Spinal cord (tissue), 10 donors: ENCODE data around the gene PGM1. TPM values are rescaled to one million over a fixed set of nuclear protein-coding genes. Genes with fewer than 3 reads are reported as not detected.
A peak's percentile ranks its signal among the peaks of the same experiment; 100 is the strongest.

Experiments
- DNase-seq, 6 donors: peaks; one replicate each; pipeline versions ENCODE4 v3.0.0 to v3.0.0-alpha.2; 2013 to 2015; ENCODE audit warnings: low spot score in 6 of 6, low read depth in 4 of 6
- H3K27ac ChIP-seq: one replicate; pipeline ENCODE4 v1.5.1; 2013; ENCODE audit warnings: low read depth, low read length, control low read depth
- H3K27me3 ChIP-seq: one replicate; pipeline ENCODE4 v1.6.1; 2013; ENCODE audit warnings: low read length; ENCODE audit not compliant: control insufficient read depth, insufficient read depth
- H3K36me3 ChIP-seq: one replicate; pipeline ENCODE4 v1.6.1; 2013; ENCODE audit warnings: low read length; ENCODE audit not compliant: control insufficient read depth, insufficient read depth
- H3K4me1 ChIP-seq: one replicate; pipeline ENCODE4 v1.6.1; 2013; ENCODE audit warnings: low read length; ENCODE audit not compliant: control insufficient read depth, insufficient read depth
- H3K4me3 ChIP-seq: one replicate; pipeline ENCODE4 v1.5.1; 2013; ENCODE audit warnings: low read depth, low read length, control low read depth
- H3K9me3 ChIP-seq: one replicate; pipeline ENCODE4 v1.6.1; 2013; ENCODE audit warnings: low read length; ENCODE audit not compliant: control insufficient read depth, insufficient read depth
- WGBS: methylation state at CpG from one replicate; pipeline ENCODE4 v1.1.5; 2013; ENCODE audit warnings: missing lambda C conversion rate; ENCODE audit not compliant: insufficient coverage; 5-methylcytosine and 5-hydroxymethylcytosine counted together
- polyA plus RNA-seq, 2 donors: library from polyadenylated mRNA; unstranded; fragments of 120-200 nt; gene quantifications; one replicate each; pipeline ENCODE4 v1.2.1, GENCODE V29; 2013; ENCODE audit not compliant: insufficient read length in 2 of 2
- total RNA-seq, 2 donors: library from RNA; depleted of rRNA in 1 of 2; stranded (reverse); fragments of 120-200 nt in 1 of 2; fragments of >200 nt in 1 of 2; gene quantifications; one replicate each; pipeline versions ENCODE4 v1.2.3 to v1.2.4, GENCODE V29; 2013 to 2014
- donor health status: healthy.

The PGM1 gene
- total and polyA plus RNA-seq, 4 donors: 41.3 to 58.3 (median 47.9) TPM

GRCh38 chr1:63678200-63678599, 85.0 kb downstream of the PGM1 start:
- 20% methylated on average over 1 of the region's 1 CpG for WGBS
- H3K4me3 ChIP-seq: no peak overlapping the region
- H3K4me1 ChIP-seq: peaks cover 4% of the 10 kb centered on the region
- H3K36me3 ChIP-seq: no peaks in the 10 kb centered on the region
- no peak for DNase-seq
- H3K9me3 ChIP-seq: no peaks in the 10 kb centered on the region
- H3K27ac ChIP-seq: no peak overlapping the region
- no peaks in the 10 kb centered on the region for H3K27me3 ChIP-seq

GRCh38 chr1:63679076-63679475, 85.9 kb downstream of the PGM1 start:
- peaks cover 4% of the 10 kb centered on the region for H3K4me1 ChIP-seq
- H3K27ac ChIP-seq: no peak overlapping the region
- 83% methylated on average over 1 of the region's 2 CpGs for WGBS
- H3K36me3 ChIP-seq: no peaks in the 10 kb centered on the region
- H3K27me3 ChIP-seq: no peaks in the 10 kb centered on the region
- H3K4me3 ChIP-seq: no peak overlapping the region
- H3K9me3 ChIP-seq: no peaks in the 10 kb centered on the region
- DNase-seq: no peak

- Histone ChIP-seq H3K9me3 (no peaks in the 10 kb centered on the region), H3K36me3 (no peaks in the 10 kb centered on the region), H3K4me3 (no peak overlapping the region), H3K27ac (no peak overlapping the region), H3K4me1 (peaks cover 4% of the 10 kb centered on the region), H3K27me3 (no peaks in the 10 kb centered on the region)
- no peak for DNase-seq
- WGBS: no CpG with 5 or more reads among the region's 3 CpGs
Measured at GRCh38 chr1:63679589-63679988, 86.4 kb downstream of the PGM1 start.

GRCh38 chr1:63682936-63683335, 89.7 kb downstream of the PGM1 start:
- H3K27ac ChIP-seq: no peak overlapping the region
- DNase-seq: no peak
- H3K4me1 ChIP-seq: no peaks in the 10 kb centered on the region
- 77% methylated on average over 3 of the region's 5 CpGs for WGBS
- H3K4me3 ChIP-seq: no peak overlapping the region
- no peaks in the 10 kb centered on the region for H3K9me3 ChIP-seq
- no peaks in the 10 kb centered on the region for H3K27me3 ChIP-seq
- no peaks in the 10 kb centered on the region for H3K36me3 ChIP-seq

GRCh38 chr1:63683759-63684158, 90.5 kb downstream of the PGM1 start:
- Histone ChIP-seq H3K4me1 (no peaks in the 10 kb centered on the region), H3K9me3 (no peaks in the 10 kb centered on the region), H3K27ac (no peak overlapping the region), H3K27me3 (no peaks in the 10 kb centered on the region), H3K4me3 (no peak overlapping the region), H3K36me3 (no peaks in the 10 kb centered on the region)
- DNase-seq: no peak
- WGBS: 100% methylated on average over 2 of the region's 3 CpGs

GRCh38 chr1:63686696-63687095, 93.5 kb downstream of the PGM1 start:
- Histone ChIP-seq H3K4me3 (no peak overlapping the region), H3K9me3 (no peaks in the 10 kb centered on the region), H3K27ac (no peak overlapping the region), H3K27me3 (no peaks in the 10 kb centered on the region), H3K4me1 (no peaks in the 10 kb centered on the region), H3K36me3 (no peaks in the 10 kb centered on the region)
- no peak for DNase-seq
- 95% methylated on average over 1 of the region's 1 CpG for WGBS

- Histone ChIP-seq H3K4me1 (no peaks in the 10 kb centered on the region), H3K4me3 (no peak overlapping the region), H3K27ac (no peak overlapping the region), H3K36me3 (no peaks in the 10 kb centered on the region), H3K9me3 (no peaks in the 10 kb centered on the region), H3K27me3 (no peaks in the 10 kb centered on the region)
- no peak for DNase-seq
- 100% methylated on average over 4 of the region's 6 CpGs for WGBS
Measured at GRCh38 chr1:63688302-63688890, 95.2 kb downstream of the PGM1 start.

GRCh38 chr1:63690966-63691700, 97.9 kb downstream of the PGM1 start:
- 90% methylated on average over 2 of the region's 6 CpGs for WGBS

GRCh38 chr1:63691701-63692425, 98.7 kb downstream of the PGM1 start:
- Histone ChIP-seq H3K27me3 (no peaks in the 10 kb centered on the region), H3K4me3 (no peak overlapping the region), H3K4me1 (no peaks in the 10 kb centered on the region), H3K27ac (peak overlapping the region; percentile 27), H3K36me3 (no peaks in the 10 kb centered on the region), H3K9me3 (no peaks in the 10 kb centered on the region)
- DNase-seq: peak in 5 of 6 donors; percentile 53 to 95 (median 71)
- 0% methylated on average over 1 of the region's 6 CpGs for WGBS

More at GRCh38 chr1:63690966-63691700, 97.9 kb downstream of the PGM1 start:
- Histone ChIP-seq H3K9me3 (no peaks in the 10 kb centered on the region), H3K4me1 (no peaks in the 10 kb centered on the region), H3K27ac (no peak overlapping the region), H3K4me3 (no peak overlapping the region), H3K27me3 (no peaks in the 10 kb centered on the region), H3K36me3 (no peaks in the 10 kb centered on the region)
- no peak for DNase-seq
